GM06990 (cell line): ENCODE data around the gene CADM1.

ENCODE experiments used
- DNase-seq: peaks from one replicate; pipeline ENCODE4 v3.0.0-alpha.2; 2011; ENCODE audit not compliant: insufficient read length; ENCODE audit errors: extremely low read depth
- H3K27me3 ChIP-seq: replicated peaks from 2 replicates; pipeline ENCODE4 v1.6.0; 2011; ENCODE audit warnings: low read length; ENCODE audit not compliant: control insufficient read depth, insufficient read depth
- H3K36me3 ChIP-seq: 2 replicates; pipeline ENCODE4 v1.5.1; 2011; ENCODE audit warnings: low read length; ENCODE audit not compliant: control insufficient read depth, insufficient read depth
- H3K4me3 ChIP-seq: replicated peaks from 2 replicates; pipeline ENCODE4 v1.5.1; 2011; ENCODE audit warnings: low read depth, mild to moderate bottlenecking, control low read depth, low read length
- CTCF ChIP-seq: IDR thresholded peaks from 2 replicates; pipeline ENCODE4 v1.5.1; 2011; ENCODE audit warnings: low read length, control low read depth, mild to moderate bottlenecking, inconsistent platforms; ENCODE audit not compliant: insufficient read depth, poor library complexity, severe bottlenecking

The CADM1 gene

GRCh38 chr11:115409691-115410220 is 94.5 kb downstream of the CADM1 start:
- no peak for TF ChIP-seq CTCF

DNA sequence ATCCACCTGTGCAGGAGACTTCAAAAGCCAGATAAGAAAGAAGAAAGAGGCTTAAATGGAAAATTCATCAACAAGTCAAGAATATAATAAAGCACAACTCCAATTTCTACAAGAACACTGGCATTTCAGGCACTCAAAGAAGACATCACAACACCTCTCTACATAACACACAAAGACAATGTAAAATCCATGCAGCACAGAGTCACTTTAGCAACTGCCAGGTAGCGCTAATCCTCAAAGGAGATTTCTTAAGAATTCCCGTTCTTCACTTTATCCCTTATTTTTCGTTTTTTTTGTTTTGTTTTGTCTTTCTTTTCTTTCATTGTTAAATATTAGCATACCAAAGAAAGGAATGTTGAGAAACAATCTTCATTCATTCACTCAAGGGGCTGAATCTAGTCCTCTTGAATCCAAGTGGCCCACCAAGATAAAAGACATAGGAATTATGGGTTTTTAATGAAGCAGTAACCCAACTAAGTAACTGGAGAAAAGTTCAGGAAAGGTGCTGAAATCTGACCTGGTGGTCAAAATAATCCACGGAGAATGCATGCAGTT is 95.0 kb downstream of the CADM1 start:
- no peak for DNase-seq
- no peaks in the 10 kb centered on the region for H3K27me3 ChIP-seq
- no peaks in the 10 kb centered on the region for H3K36me3 ChIP-seq
- no peak overlapping the region for H3K4me3 ChIP-seq
- no peak for TF ChIP-seq CTCF

More at GRCh38 chr11:115409691-115410220, 94.5 kb downstream of the CADM1 start:
- Histone ChIP-seq H3K4me3 (no peak overlapping the region), H3K36me3 (no peaks in the 10 kb centered on the region), H3K27me3 (no peaks in the 10 kb centered on the region)
- DNase-seq = no peak

GRCh38 chr11:115408036-115408921 is 95.9 kb downstream of the CADM1 start:
- Histone ChIP-seq H3K4me3 (no peak overlapping the region), H3K36me3 (no peaks in the 10 kb centered on the region), H3K27me3 (no peaks in the 10 kb centered on the region)
- TF ChIP-seq CTCF = no peak
- no peak for DNase-seq

- Histone ChIP-seq H3K36me3 (no peaks in the 10 kb centered on the region), H3K27me3 (no peaks in the 10 kb centered on the region), H3K4me3 (no peak overlapping the region)
- DNase-seq = no peak
- TF ChIP-seq CTCF = no peak
These were observed 96.7 kb downstream of the CADM1 start for GRCh38 chr11:115407496-115407895.

DNA sequence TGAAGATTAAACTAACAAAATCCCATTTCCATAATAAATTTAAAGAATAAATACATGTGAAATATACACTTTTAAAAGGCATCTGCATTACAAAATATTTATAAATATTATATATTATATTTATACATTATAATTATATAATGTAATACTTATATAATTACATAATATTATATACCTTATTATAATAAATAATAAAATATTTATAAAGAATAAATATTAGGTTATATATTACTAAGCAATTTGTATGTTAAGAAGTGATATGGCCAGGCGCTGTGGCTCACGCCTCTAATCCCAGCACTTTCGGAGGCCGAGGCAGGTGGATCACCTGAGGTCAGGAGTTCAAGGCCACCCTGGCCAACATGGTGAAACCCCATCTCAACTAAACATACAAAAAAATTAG is 97.8 kb downstream of the CADM1 start:
- Histone ChIP-seq H3K36me3 (no peaks in the 10 kb centered on the region), H3K4me3 (no peak overlapping the region), H3K27me3 (no peaks in the 10 kb centered on the region)
- TF ChIP-seq CTCF = no peak
- no peak for DNase-seq
